H9 (cell line): ENCODE data around the gene UROS. TPM values are rescaled to one million over a fixed set of nuclear protein-coding genes. Genes with fewer than 3 reads are reported as not detected.

ENCODE experiments used
- DNase-seq: peaks from one replicate; pipeline ENCODE4 v3.0.0-alpha.2; 2017
- H2AFZ ChIP-seq: one replicate; pipeline ENCODE4 v1.6.1; 2013; ENCODE audit warnings: mild to moderate bottlenecking, low read length, control low read depth, moderate library complexity
- H2AK5ac ChIP-seq: 2 replicates; pipeline ENCODE4 v1.6.1; 2013; ENCODE audit warnings: low read length, control low read depth, mixed read lengths; ENCODE audit not compliant: insufficient read length
- H2BK120ac ChIP-seq: one replicate; pipeline ENCODE4 v1.6.1; 2013; ENCODE audit warnings: low read depth, mild to moderate bottlenecking, low read length, control low read depth, inconsistent platforms; ENCODE audit not compliant: poor library complexity, severe bottlenecking
- H2BK12ac ChIP-seq: 2 replicates; pipeline ENCODE4 v1.6.1; 2013; ENCODE audit warnings: low read length, control low read depth, mixed read lengths, low read depth; ENCODE audit not compliant: insufficient read length
- H2BK15ac ChIP-seq: 2 replicates; pipeline ENCODE4 v1.6.1; 2013; ENCODE audit warnings: low read depth, low read length, control low read depth
- H2BK20ac ChIP-seq: one replicate; pipeline ENCODE4 v1.6.1; 2013; ENCODE audit warnings: low read depth, mild to moderate bottlenecking, low read length, control low read depth, inconsistent platforms; ENCODE audit not compliant: poor library complexity, severe bottlenecking
- H2BK5ac ChIP-seq: 2 replicates; pipeline ENCODE4 v1.6.1; 2013; ENCODE audit warnings: low read length, control low read depth, mixed read lengths; ENCODE audit not compliant: insufficient read length
- H3K14ac ChIP-seq: 2 replicates; pipeline ENCODE4 v1.6.1; 2013; ENCODE audit warnings: low read length, control low read depth; ENCODE audit not compliant: insufficient read depth
- H3K18ac ChIP-seq: 2 replicates; pipeline ENCODE4 v1.6.1; 2013; ENCODE audit warnings: low read depth, mild to moderate bottlenecking, mixed read lengths, low read length, control low read depth; ENCODE audit not compliant: insufficient read length
- H3K23ac ChIP-seq: 2 replicates; pipeline ENCODE4 v1.6.1; 2013; ENCODE audit warnings: low read length, control low read depth, mixed read lengths, low read depth; ENCODE audit not compliant: insufficient read length
- H3K23me2 ChIP-seq: 2 replicates; pipeline ENCODE4 v1.6.1; 2013; ENCODE audit warnings: low read depth, mild to moderate bottlenecking, mixed read lengths, low read length, control low read depth; ENCODE audit not compliant: insufficient read length, poor library complexity, severe bottlenecking
- H3K27ac ChIP-seq: 2 replicates; pipeline ENCODE4 v1.5.1; 2013; ENCODE audit warnings: low read length, control low read depth, mixed read lengths, low read depth; ENCODE audit not compliant: insufficient read length
- H3K27me3 ChIP-seq: 2 replicates; pipeline ENCODE4 v1.6.1; 2013; ENCODE audit warnings: low read length, control low read depth, inconsistent platforms; ENCODE audit not compliant: insufficient read depth
- H3K4ac ChIP-seq: 2 replicates; pipeline ENCODE4 v1.6.1; 2013; ENCODE audit warnings: low read depth, mild to moderate bottlenecking, control low read depth, inconsistent platforms, low read length, moderate library complexity
- H3K4me1 ChIP-seq: 2 replicates; pipeline ENCODE4 v1.6.1; 2013; ENCODE audit warnings: low read length, control low read depth, inconsistent platforms; ENCODE audit not compliant: insufficient read depth
- H3K4me2 ChIP-seq: 2 replicates; pipeline ENCODE4 v1.6.1; 2013; ENCODE audit warnings: low read length, control low read depth, mixed read lengths; ENCODE audit not compliant: insufficient read length, insufficient read depth
- H3K56ac ChIP-seq: 2 replicates; pipeline ENCODE4 v1.6.1; 2013; ENCODE audit warnings: low read depth, mild to moderate bottlenecking, mixed read lengths, low read length, control low read depth; ENCODE audit not compliant: insufficient read length
- H3K79me1 ChIP-seq: 2 replicates; pipeline ENCODE4 v1.6.1; 2013; ENCODE audit warnings: low read depth, mild to moderate bottlenecking, moderate library complexity, low read length, control low read depth, inconsistent platforms; ENCODE audit not compliant: insufficient read depth, poor library complexity, severe bottlenecking
- H3K79me2 ChIP-seq: 2 replicates; pipeline ENCODE4 v1.6.1; 2013; ENCODE audit warnings: low read length, control low read depth, inconsistent platforms; ENCODE audit not compliant: insufficient read depth
- H3K9ac ChIP-seq: 2 replicates; pipeline ENCODE4 v1.6.1; 2013; ENCODE audit warnings: low read length, control low read depth, mixed read lengths; ENCODE audit not compliant: insufficient read length; ENCODE audit errors: extremely low read depth
- H3K9me3 ChIP-seq: one replicate; pipeline ENCODE4 v1.6.1; 2013; ENCODE audit warnings: low read depth, low read length, inconsistent platforms; ENCODE audit not compliant: control insufficient read depth
- H3T11ph ChIP-seq: one replicate; pipeline ENCODE4 v1.6.1; 2013; ENCODE audit warnings: mild to moderate bottlenecking, low read length, control low read depth, inconsistent platforms
- H4K20me1 ChIP-seq: one replicate; pipeline ENCODE4 v1.6.1; 2013; ENCODE audit not compliant: control insufficient read depth, insufficient read length, insufficient read depth
- H4K5ac ChIP-seq: 2 replicates; pipeline ENCODE4 v1.6.1; 2013; ENCODE audit warnings: low read depth, mild to moderate bottlenecking, mixed read lengths, low read length, control low read depth; ENCODE audit not compliant: insufficient read length
- H4K8ac ChIP-seq: replicated peaks from 2 replicates; pipeline ENCODE4 v1.6.1; 2013; ENCODE audit warnings: low read length, control low read depth, mixed read lengths, low read depth; ENCODE audit not compliant: insufficient read length
- H4K91ac ChIP-seq: 2 replicates; pipeline ENCODE4 v1.6.1; 2013; ENCODE audit warnings: low read depth, mild to moderate bottlenecking, moderate library complexity, mixed read lengths, low read length, control low read depth; ENCODE audit not compliant: insufficient read length
- H3K27ac Mint-ChIP-seq, 3 experiments: 2 replicates in 2 of 3; 3 replicates in 1 of 3; pipeline ENCODE4 v1.8.0; 2020 to 2021; ENCODE audit warnings: mixed read lengths in 3 of 3, mild to moderate bottlenecking in 1 of 3, moderate library complexity in 1 of 3
- H3K27me3 Mint-ChIP-seq: 2 replicates; pipeline ENCODE4 v1.8.0; 2021; ENCODE audit warnings: low read depth, mild to moderate bottlenecking, moderate library complexity, mixed read lengths
- H3K36me3 Mint-ChIP-seq, 3 experiments: 2 replicates in 2 of 3; 3 replicates in 1 of 3; pipeline ENCODE4 v1.8.0; 2020 to 2021; ENCODE audit warnings: low read depth in 3 of 3, mixed read lengths in 3 of 3; ENCODE audit not compliant: insufficient read depth in 1 of 3
- H3K4me1 Mint-ChIP-seq, 2 experiments: 2 replicates each; pipeline ENCODE4 v1.8.0; 2020; ENCODE audit warnings: mixed read lengths in 2 of 2
- H3K4me3 Mint-ChIP-seq, 2 experiments: 2 replicates in 1 of 2; 3 replicates in 1 of 2; pipeline ENCODE4 v1.8.0; 2020 to 2021; ENCODE audit warnings: mild to moderate bottlenecking in 2 of 2, mixed read lengths in 2 of 2, moderate library complexity in 1 of 2
- H3K9me3 Mint-ChIP-seq, 2 experiments: 2 replicates in 1 of 2; 3 replicates in 1 of 2; pipeline ENCODE4 v1.8.0; 2020; ENCODE audit warnings: mild to moderate bottlenecking in 2 of 2, mixed read lengths in 2 of 2, moderate library complexity in 1 of 2
- CTCF ChIP-seq: fragments of 200-600 bp; sonication (generic); conservative IDR thresholded peaks from 3 replicates; pipeline ENCODE4 v1.8.0; 2021; ENCODE audit warnings: antibody characterized with exemption, mild to moderate bottlenecking
- WGBS: extraction: QIAGEN DNeasy Blood & Tissue Kit; methylation state at CpG from one replicate; pipeline ENCODE4 v1.1.7; 2013; ENCODE audit warnings: missing lambda C conversion rate, low lambda C conversion rate, mixed read lengths; ENCODE audit not compliant: insufficient read length; ENCODE audit errors: extremely low coverage; 5-methylcytosine and 5-hydroxymethylcytosine counted together
- total RNA-seq: library from RNA; stranded (reverse); gene quantifications from 2 replicates; pipeline ENCODE4 v1.2.1, GENCODE V29; 2021

The UROS gene
- total RNA-seq, 1 experiment from 2014 or later = 42.3 TPM

- no peak for TF ChIP-seq CTCF
- H3K4me1 Mint-ChIP-seq = peaks cover 5 to 6% of the 10 kb centered on the region in 2 experiments
- H3K36me3 Mint-ChIP-seq = peaks cover 17 to 31% (median 30%) of the 10 kb centered on the region in 3 experiments; a peak in 6 of 7 replicates
- H3K27ac Mint-ChIP-seq = no peak overlapping the region
- Histone ChIP-seq H3K27me3 (no peaks in the 10 kb centered on the region), H3K4ac (no peak overlapping the region), H2BK15ac (no peak overlapping the region), H4K91ac (no peak overlapping the region), H3K23ac (no peak overlapping the region), H3K23me2 (no peaks in the 10 kb centered on the region), H2BK12ac (no peak overlapping the region), H3T11ph (no peak overlapping the region), H3K4me2 (peak overlapping the region; percentile 53), H3K56ac (peak overlapping the region; percentile 60), H3K9ac (peak overlapping the region; percentile 95), H2AFZ (peak overlapping the region; percentile 56), H2BK20ac (no peak overlapping the region), H3K18ac (peak overlapping the region; percentile 72), H3K9me3 (no peaks in the 10 kb centered on the region), H4K5ac (peak overlapping the region; percentile 92), H3K4me1 (0 out of 2 replicates have a peak, but pooled peaks cover 2% of the 10 kb centered on the region), H2BK120ac (no peak overlapping the region), H3K79me2 (peaks cover 23% of the 10 kb centered on the region), H3K14ac (no peak overlapping the region; the same call in 1 of the 2 replicates), H2AK5ac (no peak overlapping the region), H3K27ac (no peak overlapping the region), H4K8ac (peak overlapping the region; percentile 6), H2BK5ac (peak overlapping the region; percentile 84), H4K20me1 (no peaks in the 10 kb centered on the region), H3K79me1 (peaks cover 2% of the 10 kb centered on the region)
- no peaks in the 10 kb centered on the region for H3K27me3 Mint-ChIP-seq
- no peaks in the 10 kb centered on the region for H3K9me3 Mint-ChIP-seq
- no peak for DNase-seq
- no CpG with 5 or more reads among the region's 20 CpGs for WGBS
- H3K4me3 Mint-ChIP-seq = no peak overlapping the region
Measured at GRCh38 chr10:125823663-125824251, 699 bp upstream of the UROS start.
